GM12873 (cell line): Measurements from ENCODE around the gene RHOBTB1.

Experiments used
- CTCF ChIP-seq: IDR thresholded peaks from 2 replicates; pipeline ENCODE4 v1.5.1; 2012; ENCODE audit warnings: low read depth, mild to moderate bottlenecking, moderate library complexity, low read length, control low read depth; ENCODE audit not compliant: insufficient read depth; ENCODE audit errors: missing control alignments

RHOBTB1 gene

GRCh38 chr10:60893231-60893630 is 50.8 kb downstream of the RHOBTB1 start:
- no peak for TF ChIP-seq CTCF

GRCh38 chr10:60892571-60892970 is 51.4 kb downstream of the RHOBTB1 start:
- TF ChIP-seq CTCF: no peak

- TF ChIP-seq CTCF: no peak
Measured at GRCh38 chr10:60890811-60891210, 53.2 kb downstream of the RHOBTB1 start.

- peak; percentile 61 for TF ChIP-seq CTCF
Measured at GRCh38 chr10:60883187-60883586, 60.8 kb downstream of the RHOBTB1 start.

- no peak for TF ChIP-seq CTCF
Measured at GRCh38 chr10:60878224-60878623, 65.8 kb downstream of the RHOBTB1 start.

- TF ChIP-seq CTCF: no peak
Measured at GRCh38 chr10:60877777-60878120, 66.2 kb downstream of the RHOBTB1 start.

- no peak for TF ChIP-seq CTCF
Measured at GRCh38 chr10:60877061-60877776, 66.8 kb downstream of the RHOBTB1 start.
